Left lung (tissue), 10 donors: ENCODE results near the gene SLC9C1. TPM values are rescaled to one million over a fixed set of nuclear protein-coding genes. Genes with fewer than 3 reads are reported as not detected.
A peak's percentile ranks its signal among the peaks of the same experiment; 100 is the strongest.

Experiments used
- ATAC-seq: fragments of 200-7000 bp; cut with Tn5 transposase; one replicate; pipeline ENCODE4 v1.9.1; 2020; ENCODE audit warnings: moderate library complexity
- DNase-seq, 4 donors: peaks; one replicate each; pipeline ENCODE4 v3.0.0-alpha.2; 2013 to 2020
- H3K27ac ChIP-seq, 2 donors: fragments of 200-600 bp; sonication (generic) in 1 of 2; one replicate each; pipeline versions ENCODE4 v1.5.0 to v1.8.0; 2020 to 2021
- H3K27me3 ChIP-seq, 2 donors: fragments of 200-600 bp; sonication (generic) in 1 of 2; one replicate each; pipeline versions ENCODE4 v1.5.0 to v1.8.0; 2020 to 2021
- H3K36me3 ChIP-seq, 2 donors: fragments of 200-600 bp; sonication (generic) in 1 of 2; one replicate each; pipeline versions ENCODE4 v1.5.0 to v1.8.0; 2020 to 2021
- H3K4me1 ChIP-seq, 2 donors: fragments of 200-600 bp; one replicate each; pipeline ENCODE4 v1.8.0; 2021
- H3K4me3 ChIP-seq, 2 donors: fragments of 200-600 bp; sonication (generic) in 1 of 2; one replicate each; pipeline versions ENCODE4 v1.5.0 to v1.8.0; 2020 to 2021; ENCODE audit warnings: mild to moderate bottlenecking in 1 of 2
- H3K9me3 ChIP-seq, 2 donors: fragments of 200-600 bp; sonication (generic) in 1 of 2; one replicate each; pipeline versions ENCODE4 v1.5.0 to v1.8.0; 2020 to 2021
- CTCF ChIP-seq, 2 donors: fragments of 200-600 bp; sonication (generic) in 1 of 2; IDR thresholded peaks; one replicate each; pipeline versions ENCODE4 v1.5.0 to v1.8.0; 2021; ENCODE audit warnings: antibody characterized with exemption in 2 of 2
- intact Hi-C, 2 donors: fragments of 100-400 bp; cut with DNase I; formaldehyde crosslinking; loops; one replicate each; pipeline versions ENCODE4 v1.11.2 to v1.14.2; 2022
- polyA plus RNA-seq, 6 donors: library from polyadenylated mRNA; unstranded; fragments of 120-200 nt; gene quantifications; one replicate each; pipeline ENCODE4 v1.2.1, GENCODE V29; 2013; ENCODE audit not compliant: insufficient read length in 6 of 6
- total RNA-seq, 2 donors: library from RNA; stranded (reverse); fragmentation: NEBNext Ultra II Directional; extraction: Animal tissue kit (Norgen Biotek cat#: 25700); gene quantifications; one replicate each; pipeline ENCODE4 v1.2.1, GENCODE V29; 2021
- donor health status: DM: no; HTN: yes; CAD: no.
- donor health status: DM: no; HTN: no; CAD: no.

Gene SLC9C1
- total and polyA plus RNA-seq, 8 donors, result 0.20 to 1.3 (median 0.61) TPM; not detected in 1

GRCh38 chr3:112333002-112333380 lies 39.0 kb upstream of the SLC9C1 start, which contains the start of gene CD200:
TSS of gene CD200 (plus strand) at chr3:112333156. CDS start at chr3:112333213, 57 bp downstream.
- Histone ChIP-seq H3K4me1 (peaks cover 8 to 17% of the 10 kb centered on the region in 2 donors), H3K27me3 (peaks cover 8 to 27% of the 10 kb centered on the region in 2 donors), H3K27ac (peak within 1 kb of the TSS; percentile 74 to 83), H3K9me3 (no peaks in the 10 kb centered on the region), H3K4me3 (peak within 1 kb of the TSS; percentile 32 to 53), H3K36me3 (no peaks in the 10 kb centered on the region)
- DNase-seq, result peak; percentile 56 to 88 (median 66)
- intact Hi-C loops, result no loop called here
- no peak for TF ChIP-seq CTCF (IDR thresholded peaks at IDR 0.05)
- peak; percentile 89 for ATAC-seq

GRCh38 chr3:112331851-112332250 lies 37.8 kb upstream of the SLC9C1 start:
- Histone ChIP-seq H3K9me3 (no peaks in the 10 kb centered on the region), H3K27ac (no peak overlapping the region), H3K27me3 (peaks cover 8 to 27% of the 10 kb centered on the region in 2 donors), H3K4me3 (no peak overlapping the region), H3K4me1 (peaks cover 8 to 17% of the 10 kb centered on the region in 2 donors), H3K36me3 (no peaks in the 10 kb centered on the region)
- intact Hi-C loops, result no loop called here
- DNase-seq (no peak), ATAC-seq (no peak)
- TF ChIP-seq CTCF (IDR thresholded peaks at IDR 0.05), result no peak

- H3K27me3 ChIP-seq, result peaks cover 0 to 7% of the 10 kb centered on the region in 2 donors
- no peak overlapping the region for H3K27ac ChIP-seq
- H3K4me1 ChIP-seq, result peaks cover 0 to under 1% of the 10 kb centered on the region in 2 donors
- H3K9me3 ChIP-seq, result no peaks in the 10 kb centered on the region
- peak; percentile 99 for ATAC-seq
- intact Hi-C loops, result loop anchor here in 1 of 2 donors (5.0 kb wide), 1 partner anchor 195 kb away; no protein-coding TSS in a partner anchor
- peak in 1 of 4 donors; percentile 72 for DNase-seq
- H3K36me3 ChIP-seq, result no peaks in the 10 kb centered on the region
- no peak overlapping the region for H3K4me3 ChIP-seq
- peak; percentile 43 to 74 for TF ChIP-seq CTCF (IDR thresholded peaks at IDR 0.05)
These were observed 33.4 kb upstream of the SLC9C1 start for GRCh38 chr3:112327371-112327951.

GRCh38 chr3:112321867-112322652 lies 28.0 kb upstream of the SLC9C1 start:
- Histone ChIP-seq H3K4me3 (no peak overlapping the region), H3K27me3 (no peaks in the 10 kb centered on the region), H3K36me3 (no peaks in the 10 kb centered on the region), H3K4me1 (peaks cover 0 to 8% of the 10 kb centered on the region in 2 donors), H3K9me3 (no peaks in the 10 kb centered on the region), H3K27ac (no peak overlapping the region)
- TF ChIP-seq CTCF (IDR thresholded peaks at IDR 0.05), result no peak
- ATAC-seq, result peak; percentile 29
- intact Hi-C loops, result no loop called here
- no peak for DNase-seq

- Histone ChIP-seq H3K9me3 (peaks cover 0 to 9% of the 10 kb centered on the region in 2 donors), H3K27me3 (no peaks in the 10 kb centered on the region), H3K4me3 (no peak overlapping the region), H3K27ac (no peak overlapping the region), H3K36me3 (no peaks in the 10 kb centered on the region), H3K4me1 (peaks cover 0 to 8% of the 10 kb centered on the region in 2 donors)
- TF ChIP-seq CTCF (IDR thresholded peaks at IDR 0.05), result no peak
- ATAC-seq, result no peak
- no peak for DNase-seq
- intact Hi-C loops, result no loop called here
These were observed 26.7 kb upstream of the SLC9C1 start for GRCh38 chr3:112320691-112321090.
